Glutamatergic neuron (in vitro differentiated cells): Measurements from ENCODE around the gene LTBP3. TPM values are rescaled to one million over a fixed set of nuclear protein-coding genes. Genes with fewer than 3 reads are reported as not detected.
A peak's percentile ranks its signal among the peaks of the same experiment; 100 is the strongest.

Experiments
- DNase-seq: peaks from one replicate; pipeline ENCODE4 v3.0.0; 2022
- H3K27ac Mint-ChIP-seq: one replicate; pipeline ENCODE4 v1.8.0; 2020; ENCODE audit warnings: mild to moderate bottlenecking, mixed read lengths, inconsistent platforms; ENCODE audit not compliant: unreplicated experiment
- H3K27me3 Mint-ChIP-seq: one replicate; pipeline ENCODE4 v1.8.0; 2020; ENCODE audit warnings: mild to moderate bottlenecking, moderate library complexity, mixed read lengths, inconsistent platforms; ENCODE audit not compliant: unreplicated experiment
- H3K36me3 Mint-ChIP-seq: one replicate; pipeline ENCODE4 v1.8.0; 2020; ENCODE audit warnings: mild to moderate bottlenecking, mixed read lengths, inconsistent platforms; ENCODE audit not compliant: unreplicated experiment
- H3K4me1 Mint-ChIP-seq: one replicate; pipeline ENCODE4 v1.8.0; 2020; ENCODE audit warnings: mild to moderate bottlenecking, low read depth, mixed read lengths, inconsistent platforms; ENCODE audit not compliant: unreplicated experiment
- H3K4me3 Mint-ChIP-seq: one replicate; pipeline ENCODE4 v1.8.0; 2020; ENCODE audit warnings: mild to moderate bottlenecking, mixed read lengths, inconsistent platforms; ENCODE audit not compliant: unreplicated experiment
- H3K9me3 Mint-ChIP-seq: one replicate; pipeline ENCODE4 v1.8.0; 2020; ENCODE audit warnings: mild to moderate bottlenecking, moderate library complexity, mixed read lengths, inconsistent platforms; ENCODE audit not compliant: unreplicated experiment
- total RNA-seq: library from RNA; stranded (reverse); fragmentation: NEBNext Ultra II Directional; extraction: Animal tissue kit (Norgen Biotek cat#: 25700); gene quantifications from one replicate; pipeline ENCODE4 v1.2.1, GENCODE V29; 2021; ENCODE audit not compliant: unreplicated experiment
- TF ChIP-seq, protein P1 (sequence below): fragments of 200-600 bp; sonication (generic); IDR thresholded peaks from one replicate; pipeline ENCODE4 v1.5.0; 2021; ENCODE audit not compliant: partially characterized antibody, unreplicated experiment

The LTBP3 gene
- total RNA-seq, 1 donor from 2014 or later = 2.5 TPM

DNA sequence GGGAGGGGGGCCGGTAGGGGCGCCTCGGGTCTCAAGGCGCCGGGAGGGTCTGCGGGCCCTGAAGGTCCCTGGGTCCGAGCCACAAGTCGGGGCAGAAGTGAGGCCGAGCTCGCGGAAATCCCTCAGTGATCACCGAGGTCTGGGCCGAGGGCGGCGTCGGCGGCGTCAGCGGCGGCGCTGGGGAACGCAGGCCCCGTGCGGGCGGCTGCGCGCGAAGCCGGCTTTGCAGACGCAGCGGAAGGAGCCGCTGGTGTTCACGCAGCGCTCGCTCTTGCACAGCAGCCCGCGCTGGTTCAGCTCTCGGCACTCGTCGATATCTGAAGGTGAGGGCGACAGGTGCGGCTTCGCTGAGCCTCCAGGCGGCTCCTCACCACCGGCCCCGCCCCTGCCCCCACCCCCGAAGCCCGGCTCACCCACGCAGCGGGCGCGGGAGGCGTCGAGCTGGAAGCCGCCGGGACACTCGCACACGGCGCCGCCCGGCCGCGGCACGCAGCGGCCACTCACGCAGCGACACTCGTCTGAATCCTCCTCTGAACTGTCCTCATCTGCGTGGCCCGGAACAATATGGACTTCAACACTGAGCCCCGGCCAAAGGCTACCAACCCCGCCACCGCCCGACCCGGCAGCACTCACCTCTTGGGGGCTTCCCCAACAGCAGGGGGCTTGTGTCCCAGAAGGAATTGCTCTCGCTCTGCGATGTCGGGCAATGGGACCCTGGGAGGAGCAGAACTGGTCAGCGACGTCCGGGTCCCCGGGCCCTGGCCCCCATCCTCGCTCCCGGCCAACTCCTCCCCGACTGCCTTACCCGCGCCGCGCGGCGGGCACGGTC is 19.0 kb downstream of the LTBP3 start:
- peak; percentile 74 for DNase-seq
- H3K4me3 Mint-ChIP-seq = peak overlapping the region; percentile 52
- H3K36me3 Mint-ChIP-seq = no peaks in the 10 kb centered on the region
- H3K27ac Mint-ChIP-seq = no peak overlapping the region
- H3K27me3 Mint-ChIP-seq = peaks cover 25% of the 10 kb centered on the region
- TF ChIP-seq, protein P1, sequence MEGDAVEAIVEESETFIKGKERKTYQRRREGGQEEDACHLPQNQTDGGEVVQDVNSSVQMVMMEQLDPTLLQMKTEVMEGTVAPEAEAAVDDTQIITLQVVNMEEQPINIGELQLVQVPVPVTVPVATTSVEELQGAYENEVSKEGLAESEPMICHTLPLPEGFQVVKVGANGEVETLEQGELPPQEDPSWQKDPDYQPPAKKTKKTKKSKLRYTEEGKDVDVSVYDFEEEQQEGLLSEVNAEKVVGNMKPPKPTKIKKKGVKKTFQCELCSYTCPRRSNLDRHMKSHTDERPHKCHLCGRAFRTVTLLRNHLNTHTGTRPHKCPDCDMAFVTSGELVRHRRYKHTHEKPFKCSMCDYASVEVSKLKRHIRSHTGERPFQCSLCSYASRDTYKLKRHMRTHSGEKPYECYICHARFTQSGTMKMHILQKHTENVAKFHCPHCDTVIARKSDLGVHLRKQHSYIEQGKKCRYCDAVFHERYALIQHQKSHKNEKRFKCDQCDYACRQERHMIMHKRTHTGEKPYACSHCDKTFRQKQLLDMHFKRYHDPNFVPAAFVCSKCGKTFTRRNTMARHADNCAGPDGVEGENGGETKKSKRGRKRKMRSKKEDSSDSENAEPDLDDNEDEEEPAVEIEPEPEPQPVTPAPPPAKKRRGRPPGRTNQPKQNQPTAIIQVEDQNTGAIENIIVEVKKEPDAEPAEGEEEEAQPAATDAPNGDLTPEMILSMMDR = no peak
- peaks cover 5% of the 10 kb centered on the region for H3K9me3 Mint-ChIP-seq
- H3K4me1 Mint-ChIP-seq = peaks cover 16% of the 10 kb centered on the region

- TF ChIP-seq, protein P1 = no peak
- no peak for DNase-seq
- Mint-ChIP-seq H3K27ac (no peak overlapping the region), H3K36me3 (no peaks in the 10 kb centered on the region), H3K4me3 (no peak overlapping the region), H3K9me3 (peaks cover 2% of the 10 kb centered on the region), H3K27me3 (peaks cover 20% of the 10 kb centered on the region), H3K4me1 (peaks cover 12% of the 10 kb centered on the region)
These were observed 19.8 kb downstream of the LTBP3 start for GRCh38 chr11:65538232-65538914.

- Mint-ChIP-seq H3K27ac (no peak overlapping the region), H3K36me3 (no peaks in the 10 kb centered on the region), H3K4me1 (peaks cover 12% of the 10 kb centered on the region), H3K4me3 (no peak overlapping the region), H3K9me3 (peaks cover 2% of the 10 kb centered on the region), H3K27me3 (peaks cover 14% of the 10 kb centered on the region)
- no peak for DNase-seq
- TF ChIP-seq, protein P1 = no peak
These were observed 20.4 kb downstream of the LTBP3 start for GRCh38 chr11:65537620-65538231.

GRCh38 chr11:65537296-65537597 is 20.9 kb downstream of the LTBP3 start:
- H3K36me3 Mint-ChIP-seq = no peaks in the 10 kb centered on the region
- no peak overlapping the region for H3K4me3 Mint-ChIP-seq
- peaks cover 13% of the 10 kb centered on the region for H3K27me3 Mint-ChIP-seq
- H3K27ac Mint-ChIP-seq = no peak overlapping the region
- peaks cover 12% of the 10 kb centered on the region for H3K4me1 Mint-ChIP-seq
- TF ChIP-seq, protein P1 = no peak
- DNase-seq = no peak
- H3K9me3 Mint-ChIP-seq = peaks cover 2% of the 10 kb centered on the region
